SK-N-MC (cell line): ENCODE measurements around the gene PPP2R3B.

Source experiments
- DNase-seq: peaks from one replicate; pipeline ENCODE4 v3.0.0-alpha.2; 2011; ENCODE audit warnings: low read depth, low spot score
- H3K27ac ChIP-seq: fragments of 200-600 bp; sonication (generic); 2 replicates; pipeline ENCODE4 v1.5.1; 2016; ENCODE audit warnings: mixed run types
- H3K36me3 ChIP-seq: fragments of 200-600 bp; sonication (generic); 2 replicates; pipeline ENCODE4 v1.6.1; 2017; ENCODE audit warnings: antibody characterized with exemption, low read length, mixed read lengths; ENCODE audit not compliant: insufficient read depth
- H3K4me3 ChIP-seq: fragments of 200-600 bp; sonication (generic); 2 replicates; pipeline ENCODE4 v1.5.1; 2016
- H3K9ac ChIP-seq: fragments of 200-600 bp; sonication (generic); 2 replicates; pipeline ENCODE4 v1.8.0; 2017; ENCODE audit warnings: mixed run types, mixed read lengths; ENCODE audit not compliant: insufficient read length
- H3K9me3 ChIP-seq: fragments of 200-600 bp; sonication (generic); 2 replicates; pipeline ENCODE4 v1.6.1; 2017; ENCODE audit warnings: low read depth, mild to moderate bottlenecking, antibody characterized with exemption, low read length, moderate library complexity, mixed read lengths
- EZH2 ChIP-seq: fragments of 200-600 bp; sonication (generic); IDR thresholded peaks from one replicate; pipeline ENCODE4 v1.6.1; 2017; ENCODE audit warnings: antibody characterized with exemption
- FOXP2 ChIP-seq: optimal IDR thresholded peaks from 2 replicates; pipeline ENCODE3; 2011; ENCODE audit warnings: mild to moderate bottlenecking, moderate library complexity; ENCODE audit not compliant: insufficient read depth; ENCODE audit errors: extremely low read length, control extremely low read depth
- POLR2AphosphoS5 ChIP-seq: IDR thresholded peaks from 2 replicates; pipeline ENCODE4 v1.6.1; 2012; ENCODE audit warnings: mild to moderate bottlenecking, low read depth, low read length, borderline replicate concordance

The PPP2R3B gene

DNA sequence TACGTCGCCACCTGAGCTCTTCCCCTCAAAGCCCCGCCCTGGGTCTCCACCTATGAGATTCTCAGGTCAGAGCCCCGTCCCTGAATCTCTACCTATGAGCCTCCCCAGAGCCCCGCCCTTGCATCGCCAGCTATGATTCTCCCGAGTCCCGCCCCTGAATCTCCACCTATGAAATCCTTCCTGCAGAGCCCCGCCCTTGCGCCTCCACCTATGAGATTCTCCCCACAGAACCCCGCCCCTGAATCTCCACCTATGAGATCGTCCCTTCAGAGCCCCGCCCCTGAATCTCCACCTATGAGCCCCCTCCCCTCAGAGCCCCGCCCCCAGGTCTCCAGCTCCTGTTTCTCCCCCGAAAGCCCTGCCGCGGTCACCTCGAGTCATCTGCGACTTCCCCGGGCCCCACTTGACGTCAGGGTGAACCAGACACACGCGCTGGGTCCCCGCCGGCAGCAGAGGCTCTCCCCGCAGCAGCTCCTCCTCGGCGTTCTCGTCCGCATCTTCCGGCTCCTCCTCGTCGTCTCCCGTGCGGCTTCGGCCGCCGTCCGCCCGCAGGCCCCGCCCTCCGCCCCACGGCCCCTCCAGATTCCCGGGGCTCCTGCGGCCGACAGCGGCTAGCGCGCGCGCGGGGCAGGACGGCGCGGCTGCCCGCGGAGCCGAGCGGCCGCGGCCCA lies 68.5 kb downstream of the PPP2R3B start:
- DNase-seq = peak; percentile 96
- Histone ChIP-seq H3K4me3 (peak overlapping the region; percentile 87), H3K9me3 (no peaks in the 10 kb centered on the region), H3K36me3 (peaks cover 13% of the 10 kb centered on the region; the same call in 1 of the 2 replicates), H3K27ac (peak overlapping the region; percentile 93), H3K9ac (peak overlapping the region; percentile 88)
- TF ChIP-seq EZH2 (no peak), FOXP2 (no peak), POLR2AphosphoS5 (peak; percentile 71)

GRCh38 chrX:317424-318067 lies 69.2 kb downstream of the PPP2R3B start:
- no peak for TF ChIP-seq POLR2AphosphoS5
- no peak for TF ChIP-seq FOXP2
- no peak for TF ChIP-seq EZH2
- H3K9ac ChIP-seq = peak overlapping the region; percentile 41
- DNase-seq = no peak
- 0 out of 2 replicates have a peak overlapping the region, but pooled peaks have one; percentile 50 for H3K27ac ChIP-seq
- no peaks in the 10 kb centered on the region for H3K9me3 ChIP-seq
- H3K36me3 ChIP-seq = peaks cover 13% of the 10 kb centered on the region; the same call in 1 of the 2 replicates
- peak overlapping the region; percentile 62 for H3K4me3 ChIP-seq

GRCh38 chrX:316351-317325 lies 70.1 kb downstream of the PPP2R3B start:
- Histone ChIP-seq H3K27ac (0 out of 2 replicates have a peak overlapping the region, but pooled peaks have one; percentile 50), H3K36me3 (peaks cover 22% of the 10 kb centered on the region; the same call in 1 of the 2 replicates), H3K9ac (peak overlapping the region; percentile 41), H3K4me3 (peak overlapping the region; percentile 62), H3K9me3 (no peaks in the 10 kb centered on the region)
- TF ChIP-seq POLR2AphosphoS5 (no peak), FOXP2 (no peak), EZH2 (no peak)
- DNase-seq = no peak

DNA sequence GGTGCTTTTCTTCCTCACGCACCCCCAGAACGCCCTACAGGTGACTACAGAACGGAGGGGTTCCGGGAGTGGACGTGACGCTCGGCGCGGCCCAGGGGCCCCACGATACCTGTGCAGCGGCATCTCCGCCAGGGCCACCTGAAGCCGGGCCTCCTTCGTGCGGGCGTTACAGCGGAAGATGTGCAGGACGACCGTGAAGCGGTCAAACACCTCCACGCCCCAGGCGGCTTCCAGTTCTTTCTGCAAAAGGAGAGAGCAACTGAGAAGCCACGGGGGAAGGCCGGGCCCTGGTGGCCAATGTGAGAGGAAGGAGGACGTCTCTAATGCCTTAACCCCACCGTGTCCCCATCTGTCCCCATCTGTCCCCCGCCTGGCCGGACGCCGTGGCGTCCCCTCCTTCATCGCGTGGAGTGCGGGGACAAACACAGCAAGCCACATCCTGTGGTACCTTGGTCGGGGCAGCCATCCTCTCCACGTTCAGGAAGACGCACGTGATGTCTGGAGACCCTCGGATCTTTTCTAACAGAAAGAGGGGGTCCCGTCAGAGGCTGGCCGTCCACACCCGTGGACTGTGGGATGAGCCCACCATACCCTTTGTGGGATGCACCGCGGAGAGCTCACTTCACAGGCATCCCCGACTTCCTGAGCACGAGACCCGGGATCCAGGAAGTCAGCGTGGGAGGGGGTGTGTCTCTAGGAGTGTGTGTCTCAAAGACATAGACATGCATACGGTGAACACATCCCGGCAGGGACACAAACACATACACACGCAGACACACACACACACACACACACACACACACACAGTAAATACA lies 71.7 kb downstream of the PPP2R3B start:
- Histone ChIP-seq H3K9me3 (no peaks in the 10 kb centered on the region), H3K9ac (no peak overlapping the region), H3K27ac (no peak overlapping the region), H3K4me3 (no peak overlapping the region), H3K36me3 (peaks cover 35% of the 10 kb centered on the region; the same call in 1 of the 2 replicates)
- no peak for DNase-seq
- TF ChIP-seq POLR2AphosphoS5 (no peak), FOXP2 (no peak), EZH2 (no peak)

DNA sequence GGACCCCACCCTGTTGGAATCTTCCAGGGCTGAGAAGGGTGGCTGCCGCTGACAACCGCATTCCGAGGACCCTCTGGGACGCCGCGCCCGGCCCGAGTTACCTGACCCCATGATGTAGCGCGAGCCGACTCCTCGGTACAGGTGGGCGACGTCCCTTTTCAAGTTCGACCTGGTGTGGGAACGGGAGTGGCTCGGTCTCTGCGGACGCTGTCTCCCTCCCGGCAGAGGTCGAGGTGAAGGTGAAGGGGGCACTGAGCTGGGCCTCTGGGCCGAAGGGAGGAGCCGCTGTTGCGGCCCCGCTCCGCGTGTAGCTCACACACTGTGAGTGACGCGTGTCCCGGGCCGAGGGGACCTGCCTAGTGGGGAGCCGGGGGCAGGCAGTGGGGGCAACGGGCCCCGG lies 72.7 kb downstream of the PPP2R3B start:
- Histone ChIP-seq H3K4me3 (no peak overlapping the region), H3K9me3 (no peaks in the 10 kb centered on the region), H3K27ac (no peak overlapping the region), H3K9ac (no peak overlapping the region), H3K36me3 (peaks cover 38% of the 10 kb centered on the region; the same call in 1 of the 2 replicates)
- TF ChIP-seq FOXP2 (no peak), EZH2 (no peak), POLR2AphosphoS5 (no peak)
- DNase-seq = no peak

DNA sequence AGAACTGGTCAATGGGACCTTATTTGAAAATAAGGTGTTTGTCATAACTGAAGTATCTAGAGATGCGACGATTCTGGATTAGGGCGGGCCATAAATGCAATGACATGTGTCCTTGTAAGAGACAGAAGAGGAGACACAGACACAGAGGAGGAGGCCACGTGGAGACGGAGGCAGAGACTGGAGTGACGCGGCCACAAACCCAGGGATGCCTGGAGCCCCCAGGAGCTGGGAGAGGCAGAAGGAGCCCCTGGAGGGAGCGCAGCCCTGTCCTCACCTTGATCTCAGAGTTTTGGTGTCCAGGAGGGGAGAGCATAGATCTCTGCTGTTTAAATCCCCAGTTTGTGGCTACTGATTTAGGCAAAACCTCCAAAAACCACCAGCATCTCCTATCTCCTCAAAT lies 73.2 kb downstream of the PPP2R3B start:
- DNase-seq = no peak
- Histone ChIP-seq H3K36me3 (peaks cover 38% of the 10 kb centered on the region; the same call in 1 of the 2 replicates), H3K4me3 (no peak overlapping the region), H3K9me3 (no peaks in the 10 kb centered on the region), H3K27ac (no peak overlapping the region), H3K9ac (no peak overlapping the region)
- TF ChIP-seq EZH2 = no peak
- TF ChIP-seq FOXP2 = no peak
- TF ChIP-seq POLR2AphosphoS5 = no peak

DNA sequence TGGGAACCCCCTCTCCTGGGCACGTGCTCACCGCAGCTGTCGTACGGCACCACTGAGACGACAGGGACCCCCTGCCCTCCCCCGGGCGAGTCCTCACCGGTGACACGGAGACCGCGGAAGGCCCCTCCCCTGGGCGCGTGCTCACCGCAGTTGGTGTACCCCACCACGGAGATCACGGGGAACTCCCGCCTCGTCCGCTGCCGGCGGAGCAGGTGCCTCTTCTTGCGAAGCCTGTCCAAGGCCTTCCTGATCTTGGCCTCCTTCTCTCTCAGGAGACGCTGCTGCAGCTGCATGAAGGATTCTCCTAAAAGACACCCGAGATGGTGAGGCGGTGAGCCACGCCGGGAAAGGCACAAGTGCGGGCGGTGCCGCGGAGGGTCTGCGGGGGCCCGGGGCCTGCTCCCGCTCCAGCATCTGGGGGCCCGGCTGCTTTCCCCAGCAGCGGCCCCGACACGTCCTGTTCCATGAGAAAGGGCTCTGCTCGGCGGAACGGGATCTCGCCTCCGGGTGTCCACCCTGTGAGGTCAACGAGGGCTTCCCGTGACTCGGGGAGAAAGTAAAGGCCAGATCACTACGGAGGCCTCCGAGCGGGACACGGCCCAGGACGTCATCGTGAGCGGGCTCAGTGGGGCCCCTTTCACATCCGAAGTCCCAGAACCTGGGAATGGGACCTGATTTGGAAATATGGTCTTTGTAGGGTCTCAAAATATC lies 73.9 kb downstream of the PPP2R3B start:
- Histone ChIP-seq H3K36me3 (peaks cover 45% of the 10 kb centered on the region; the same call in 1 of the 2 replicates), H3K4me3 (no peak overlapping the region), H3K9ac (no peak overlapping the region), H3K27ac (no peak overlapping the region), H3K9me3 (no peaks in the 10 kb centered on the region)
- no peak for TF ChIP-seq FOXP2
- TF ChIP-seq EZH2 = no peak
- TF ChIP-seq POLR2AphosphoS5 = no peak
- no peak for DNase-seq
